Keratinocyte (primary cell): ENCODE data around the gene GJC1. TPM values are rescaled to one million over a fixed set of nuclear protein-coding genes. Genes with fewer than 3 reads are reported as not detected.

Source experiments
- DNase-seq: peaks from one replicate; pipeline ENCODE4 v3.0.0-alpha.2; 2011; ENCODE audit warnings: low read depth, missing footprints, low spot score
- FAIRE-seq: peaks from 2 replicates; lab custom pipeline; 2011; peaks lifted over from hg19 to GRCh38; lab: Jason Lieb, UNC
- H2AFZ ChIP-seq: 2 replicates; pipeline ENCODE4 v1.6.0; 2012; ENCODE audit warnings: low read length, control low read depth, inconsistent platforms; ENCODE audit not compliant: control insufficient read depth
- H3K27ac ChIP-seq: 2 replicates; pipeline ENCODE4 v1.5.1; 2011; ENCODE audit warnings: low read length; ENCODE audit not compliant: control insufficient read depth, insufficient read depth
- H3K27me3 ChIP-seq: 3 replicates; pipeline ENCODE4 v1.6.0; 2011; ENCODE audit warnings: low read length; ENCODE audit not compliant: control insufficient read depth, insufficient read depth; ENCODE audit errors: extremely low read depth
- H3K36me3 ChIP-seq, 2 experiments: 2 replicates in 1 of 2; 3 replicates in 1 of 2; pipeline ENCODE4 v1.5.1; 2011; ENCODE audit warnings: low read length in 2 of 2, mild to moderate bottlenecking in 1 of 2; ENCODE audit not compliant: control insufficient read depth in 2 of 2, insufficient read depth in 2 of 2; ENCODE audit errors: extremely low read depth in 1 of 2
- H3K4me1 ChIP-seq: 3 replicates; pipeline ENCODE4 v1.5.1; 2011; ENCODE audit warnings: low read length; ENCODE audit not compliant: control insufficient read depth, insufficient read depth; ENCODE audit errors: extremely low read depth
- H3K4me2 ChIP-seq: 3 replicates; pipeline ENCODE4 v1.6.0; 2011; ENCODE audit warnings: low read depth, low read length; ENCODE audit not compliant: control insufficient read depth, insufficient read depth; ENCODE audit errors: extremely low read depth
- H3K4me3 ChIP-seq, 3 experiments: fragments of 200-600 bp in 1 of 3; sonication (generic) in 1 of 3; 2 replicates in 2 of 3; 3 replicates in 1 of 3; pipeline ENCODE4 v1.5.1; 2011 to 2016; ENCODE audit warnings: low read length in 3 of 3, mild to moderate bottlenecking in 3 of 3, control low read depth in 2 of 3, inconsistent platforms in 1 of 3, low read depth in 1 of 3, mixed read lengths in 1 of 3, mixed run types in 1 of 3, moderate library complexity in 1 of 3; ENCODE audit not compliant: control insufficient read depth in 2 of 3, insufficient read depth in 2 of 3; ENCODE audit errors: extremely low read depth in 1 of 3
- H3K79me2 ChIP-seq: 2 replicates; pipeline ENCODE4 v1.6.0; 2012; ENCODE audit warnings: low read length; ENCODE audit not compliant: control insufficient read depth, insufficient read depth
- H3K9ac ChIP-seq: 3 replicates; pipeline ENCODE4 v1.6.0; 2011; ENCODE audit warnings: low read length; ENCODE audit not compliant: control insufficient read depth, insufficient read depth; ENCODE audit errors: extremely low read depth
- H3K9me1 ChIP-seq: 3 replicates; pipeline ENCODE4 v1.6.0; 2011; ENCODE audit warnings: low read length; ENCODE audit not compliant: control insufficient read depth, insufficient read depth; ENCODE audit errors: extremely low read depth
- H3K9me3 ChIP-seq: 2 replicates; pipeline ENCODE4 v1.5.1; 2012; ENCODE audit warnings: low read depth, low read length; ENCODE audit not compliant: control insufficient read depth
- H4K20me1 ChIP-seq: 3 replicates; pipeline ENCODE4 v1.6.0; 2011; ENCODE audit warnings: low read length; ENCODE audit not compliant: control insufficient read depth, insufficient read depth; ENCODE audit errors: extremely low read depth
- EZH2 ChIP-seq: IDR thresholded peaks from one replicate; pipeline ENCODE4 v1.6.1; 2012; ENCODE audit warnings: inconsistent platforms, mild to moderate bottlenecking, low read length, moderate library complexity
- dilution Hi-C: fragments of 300-500 bp; cut with MboI; formaldehyde crosslinking; loops from one replicate; pipeline ENCODE4 v1.7.0; 2020; ENCODE audit warnings: low sequenced_read_pairs; ENCODE audit not compliant: extremely low pct_ligation_motif_present
- polyA plus RNA-seq, 5 experiments: library from polyadenylated mRNA; depleted of rRNA in 3 of 5; stranded (reverse) in 3 of 5; stranded (forward) in 1 of 5; unstranded in 1 of 5; fragments of >200 nt; gene quantifications; 1 replicate in 1 of 5; 2 replicates in 3 of 5; 3 replicates in 1 of 5; pipeline versions ENCODE4 v1.2.1 to v1.2.3, GENCODE V29; 2011 to 2012; ENCODE audit warnings: missing spikeins in 2 of 5, low read depth in 1 of 5, low replicate concordance in 1 of 5
- TF ChIP-seq, protein P1 (sequence below), 3 experiments: IDR thresholded peaks in 1 of 3; conservative IDR thresholded peaks in 1 of 3; optimal IDR thresholded peaks in 1 of 3; 2 replicates in 2 of 3; 3 replicates in 1 of 3; pipeline versions ENCODE3 to v1.5.1; 2011; ENCODE audit warnings: low read length in 3 of 3, mild to moderate bottlenecking in 3 of 3, moderate library complexity in 2 of 3, control low read depth in 1 of 3, inconsistent platforms in 1 of 3; ENCODE audit not compliant: insufficient read depth in 2 of 3; ENCODE audit errors: extremely low read depth in 1 of 3

Gene GJC1
- polyA plus RNA-seq, 1 donor (not counting 4 experiments of a cell fraction or from before 2014, with no cell fraction given) = 11.1 TPM

- dilution Hi-C loops = no loop called here
- Histone ChIP-seq H2AFZ (no peak overlapping the region), H3K4me3 (no peak overlapping the region), H3K36me3 (no peaks in the 10 kb centered on the region), H3K9ac (no peak overlapping the region), H3K9me3 (no peaks in the 10 kb centered on the region), H3K4me2 (no peak overlapping the region), H3K27ac (no peak overlapping the region), H3K9me1 (no peaks in the 10 kb centered on the region), H3K79me2 (no peaks in the 10 kb centered on the region), H4K20me1 (no peaks in the 10 kb centered on the region), H3K27me3 (peaks cover 19% of the 10 kb centered on the region), H3K4me1 (peaks cover 15% of the 10 kb centered on the region)
- DNase-seq (no peak), FAIRE-seq (no peak)
- TF ChIP-seq EZH2 = no peak
- TF ChIP-seq, protein P1, sequence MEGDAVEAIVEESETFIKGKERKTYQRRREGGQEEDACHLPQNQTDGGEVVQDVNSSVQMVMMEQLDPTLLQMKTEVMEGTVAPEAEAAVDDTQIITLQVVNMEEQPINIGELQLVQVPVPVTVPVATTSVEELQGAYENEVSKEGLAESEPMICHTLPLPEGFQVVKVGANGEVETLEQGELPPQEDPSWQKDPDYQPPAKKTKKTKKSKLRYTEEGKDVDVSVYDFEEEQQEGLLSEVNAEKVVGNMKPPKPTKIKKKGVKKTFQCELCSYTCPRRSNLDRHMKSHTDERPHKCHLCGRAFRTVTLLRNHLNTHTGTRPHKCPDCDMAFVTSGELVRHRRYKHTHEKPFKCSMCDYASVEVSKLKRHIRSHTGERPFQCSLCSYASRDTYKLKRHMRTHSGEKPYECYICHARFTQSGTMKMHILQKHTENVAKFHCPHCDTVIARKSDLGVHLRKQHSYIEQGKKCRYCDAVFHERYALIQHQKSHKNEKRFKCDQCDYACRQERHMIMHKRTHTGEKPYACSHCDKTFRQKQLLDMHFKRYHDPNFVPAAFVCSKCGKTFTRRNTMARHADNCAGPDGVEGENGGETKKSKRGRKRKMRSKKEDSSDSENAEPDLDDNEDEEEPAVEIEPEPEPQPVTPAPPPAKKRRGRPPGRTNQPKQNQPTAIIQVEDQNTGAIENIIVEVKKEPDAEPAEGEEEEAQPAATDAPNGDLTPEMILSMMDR (optimal IDR thresholded peaks at IDR 0.05 in 1 of 3, IDR thresholded peaks at IDR 0.05 in 1 of 3, conservative IDR thresholded peaks at IDR 0.05 in 1 of 3; ENCODE audit: extremely low read depth in 1 of 3, insufficient read depth in 2 of 3, low read length in 3 of 3) = no peak
Observed at GRCh38 chr17:44772308-44773045, 57.6 kb downstream of the GJC1 start.

DNA sequence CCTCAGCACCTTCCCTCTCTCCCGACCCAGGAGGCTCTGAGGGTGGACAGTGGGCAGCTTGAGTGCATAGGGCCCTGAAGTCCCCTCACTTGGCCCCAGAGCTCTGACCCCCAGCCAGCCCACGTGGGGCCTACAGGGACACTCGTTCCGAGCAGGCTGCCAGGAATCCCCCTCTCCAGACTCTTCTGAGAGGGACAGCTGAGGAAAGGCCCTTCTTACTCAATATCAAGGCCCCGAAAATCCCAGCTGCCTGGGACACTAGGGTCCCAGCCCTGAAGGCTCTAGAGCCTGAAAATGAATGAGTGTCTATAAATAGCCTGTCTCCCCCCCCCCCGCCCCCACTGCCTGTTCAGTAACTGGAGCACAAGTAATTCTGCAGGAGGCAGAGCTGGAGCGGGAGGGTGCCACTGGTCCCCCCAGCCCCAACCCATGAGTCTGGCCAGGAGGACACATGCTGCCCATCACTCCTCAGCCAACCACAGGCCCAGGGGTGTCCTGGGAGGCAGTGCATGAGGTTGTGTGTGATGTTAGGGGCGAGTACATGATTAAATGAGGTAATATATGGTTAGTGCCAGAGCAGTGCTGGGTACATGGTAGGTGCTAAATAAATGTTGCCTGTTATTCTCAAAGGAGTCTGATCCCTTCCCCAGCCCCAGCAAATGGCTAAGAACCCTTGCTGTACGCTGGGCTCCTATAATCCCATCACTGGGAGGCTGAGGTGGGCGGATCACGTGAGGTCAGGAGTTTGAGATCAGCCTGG is 59.7 kb downstream of the GJC1 start:
- dilution Hi-C loops = no loop called here
- H4K20me1 ChIP-seq = no peaks in the 10 kb centered on the region
- no peak for FAIRE-seq

More for the DNA sequence above, 59.7 kb downstream of the GJC1 start:
- H3K9me3 ChIP-seq = no peaks in the 10 kb centered on the region
- H3K9me1 ChIP-seq = no peaks in the 10 kb centered on the region
- H3K9ac ChIP-seq = no peak overlapping the region
- H3K4me3 ChIP-seq = no peak overlapping the region
- H2AFZ ChIP-seq = no peak overlapping the region
- TF ChIP-seq, protein P1 (optimal IDR thresholded peaks at IDR 0.05 in 1 of 3, IDR thresholded peaks at IDR 0.05 in 1 of 3, conservative IDR thresholded peaks at IDR 0.05 in 1 of 3; ENCODE audit: extremely low read depth in 1 of 3, insufficient read depth in 2 of 3, low read length in 3 of 3) = no peak
- TF ChIP-seq EZH2 = no peak
- H3K79me2 ChIP-seq = no peaks in the 10 kb centered on the region
- H3K27me3 ChIP-seq = peaks cover 15% of the 10 kb centered on the region
- H3K4me1 ChIP-seq = peaks cover 10% of the 10 kb centered on the region
- H3K4me2 ChIP-seq = no peak overlapping the region
- H3K36me3 ChIP-seq = no peaks in the 10 kb centered on the region
- no peak for DNase-seq
- no peak overlapping the region for H3K27ac ChIP-seq
